ENCODE measurements around the gene PCP4. TPM values are rescaled to one million over a fixed set of nuclear protein-coding genes. Genes with fewer than 3 reads are reported as not detected.

PCP4 gene
- not detected in 2 replicates for total RNA-seq

DNA sequence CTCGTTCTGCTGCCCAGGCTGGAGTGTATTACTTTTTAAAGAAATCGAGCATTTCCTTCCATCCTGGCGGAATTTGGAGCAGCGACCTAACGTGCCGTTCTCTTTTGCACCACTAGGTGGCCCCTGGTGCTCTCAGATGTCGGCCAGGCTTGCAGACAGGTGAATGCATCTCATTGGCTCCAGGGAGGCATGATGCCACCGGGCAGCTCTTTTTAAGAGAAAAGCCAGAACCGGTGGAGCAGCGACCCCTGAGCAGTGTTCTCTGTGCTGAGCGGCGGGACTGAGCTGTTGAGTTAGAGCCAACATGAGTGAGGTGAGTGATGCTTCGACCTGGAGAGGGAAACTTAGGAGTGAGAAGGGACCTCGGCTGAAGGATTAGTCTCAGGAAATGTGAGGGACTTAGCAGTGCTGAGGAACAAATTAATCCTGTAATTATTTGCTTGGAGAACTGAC lies at the start of gene PCP4:
TSS of gene PCP4 (plus strand) at position 241 of the 453 bp plus-strand sequence. CDS start at position 305, 64 bp downstream.
- intact Hi-C loops (cut with micrococcal nuclease), result no loop called here

DNA sequence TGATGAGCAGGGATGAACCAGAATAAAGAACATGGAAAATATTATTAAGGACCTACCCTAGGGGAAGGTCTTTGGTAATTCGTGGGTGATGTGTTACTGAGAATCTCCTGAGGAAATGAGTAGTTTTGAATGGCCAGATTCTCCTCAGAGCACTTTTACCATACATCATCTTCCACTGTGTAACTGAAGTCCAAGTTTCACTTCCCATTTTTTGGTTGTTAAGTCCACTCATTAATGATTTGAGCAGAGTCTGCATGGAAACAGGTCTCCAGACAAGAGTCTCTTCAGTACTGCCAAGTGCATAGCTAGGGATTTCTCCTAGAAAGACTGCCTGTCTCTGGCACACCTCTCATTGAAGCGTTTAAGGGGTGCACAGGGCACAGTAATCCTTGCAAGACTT lies 48.7 kb upstream of the PCP4 start:
- intact Hi-C loops (cut with micrococcal nuclease), result no loop called here

DNA sequence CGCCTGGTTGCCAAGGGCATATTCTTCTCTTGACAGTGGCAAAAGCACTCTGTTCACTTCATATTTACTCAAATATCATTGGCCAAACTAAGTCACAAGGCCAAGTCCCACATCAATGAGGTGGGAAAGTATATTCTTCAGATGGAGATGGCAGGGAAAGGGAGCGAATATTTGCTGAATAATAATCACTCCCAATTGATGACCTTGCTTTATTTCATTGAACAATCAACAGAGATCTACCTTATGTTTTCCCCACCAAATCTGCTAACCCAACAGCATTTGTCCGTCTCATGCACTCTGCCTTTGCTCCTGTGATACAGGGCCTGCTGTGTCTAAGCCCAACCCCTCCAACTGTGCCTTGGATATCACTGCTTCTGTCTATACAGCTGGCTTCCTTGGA lies 45.2 kb upstream of the PCP4 start:
- intact Hi-C loops (cut with micrococcal nuclease), result no loop called here

DNA sequence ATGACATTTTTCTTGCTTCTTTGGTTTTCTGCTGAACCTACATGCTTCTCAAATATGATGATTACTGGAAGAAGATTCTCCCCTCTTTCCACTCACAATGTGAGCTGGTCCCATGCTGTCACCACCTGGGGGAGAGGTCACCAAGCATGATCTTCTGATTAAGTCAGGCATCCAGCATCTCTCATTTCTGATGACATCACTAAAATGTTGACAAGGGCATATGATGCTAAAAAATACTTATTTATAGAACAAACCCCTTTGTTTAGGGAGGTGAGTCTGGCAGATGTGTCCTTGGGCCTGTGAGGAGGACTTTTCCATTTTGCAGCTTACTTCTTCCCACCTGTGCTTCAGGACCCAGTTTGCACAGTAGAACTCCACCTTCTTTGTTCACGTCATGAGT lies 42.0 kb upstream of the PCP4 start:
- intact Hi-C loops (cut with micrococcal nuclease), result no loop called here

DNA sequence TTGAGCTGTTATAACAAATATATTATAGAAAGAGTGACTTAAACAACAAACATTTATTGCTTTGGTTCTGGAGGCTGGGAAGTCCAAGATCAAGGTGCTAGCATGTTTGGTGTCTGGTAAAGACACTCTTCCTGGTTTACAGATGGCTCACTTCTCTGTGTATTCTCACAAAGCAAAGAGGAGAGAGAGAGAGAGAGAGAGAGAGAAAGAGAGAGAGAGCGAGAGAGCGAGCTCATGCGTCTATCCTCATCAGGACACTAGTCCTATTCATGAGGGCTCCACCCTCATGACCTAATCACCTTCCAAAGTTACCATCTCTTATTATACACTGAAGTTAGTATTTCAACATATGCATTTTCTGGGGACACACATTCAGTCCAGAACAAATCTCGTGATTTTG lies 32.7 kb upstream of the PCP4 start:
- intact Hi-C loops (cut with micrococcal nuclease), result no loop called here

DNA sequence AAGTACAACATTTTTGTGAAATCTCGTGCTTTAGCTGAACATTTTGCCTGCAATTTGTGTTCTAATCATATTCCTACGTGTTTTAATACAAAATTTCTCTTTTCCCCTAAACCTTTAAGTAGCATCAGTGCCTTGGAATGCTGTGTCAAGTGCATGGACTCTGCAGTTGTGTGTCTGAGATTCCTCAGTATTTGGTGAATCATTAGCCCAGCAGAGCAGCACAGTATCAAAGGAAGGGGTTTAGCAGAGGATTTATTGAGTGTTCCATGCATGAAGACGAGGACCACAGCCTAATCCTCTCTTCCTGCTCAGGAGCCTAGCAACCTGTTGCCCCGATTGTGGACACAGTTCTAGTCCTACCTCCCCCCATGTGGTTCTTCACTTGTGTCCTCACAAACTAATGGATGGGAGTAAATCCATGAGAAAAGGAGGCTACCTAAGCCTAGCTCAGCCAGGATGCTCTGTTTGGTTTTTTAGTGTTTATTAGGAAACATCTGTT lies 29.3 kb upstream of the PCP4 start:
- intact Hi-C loops (cut with micrococcal nuclease), result no loop called here

DNA sequence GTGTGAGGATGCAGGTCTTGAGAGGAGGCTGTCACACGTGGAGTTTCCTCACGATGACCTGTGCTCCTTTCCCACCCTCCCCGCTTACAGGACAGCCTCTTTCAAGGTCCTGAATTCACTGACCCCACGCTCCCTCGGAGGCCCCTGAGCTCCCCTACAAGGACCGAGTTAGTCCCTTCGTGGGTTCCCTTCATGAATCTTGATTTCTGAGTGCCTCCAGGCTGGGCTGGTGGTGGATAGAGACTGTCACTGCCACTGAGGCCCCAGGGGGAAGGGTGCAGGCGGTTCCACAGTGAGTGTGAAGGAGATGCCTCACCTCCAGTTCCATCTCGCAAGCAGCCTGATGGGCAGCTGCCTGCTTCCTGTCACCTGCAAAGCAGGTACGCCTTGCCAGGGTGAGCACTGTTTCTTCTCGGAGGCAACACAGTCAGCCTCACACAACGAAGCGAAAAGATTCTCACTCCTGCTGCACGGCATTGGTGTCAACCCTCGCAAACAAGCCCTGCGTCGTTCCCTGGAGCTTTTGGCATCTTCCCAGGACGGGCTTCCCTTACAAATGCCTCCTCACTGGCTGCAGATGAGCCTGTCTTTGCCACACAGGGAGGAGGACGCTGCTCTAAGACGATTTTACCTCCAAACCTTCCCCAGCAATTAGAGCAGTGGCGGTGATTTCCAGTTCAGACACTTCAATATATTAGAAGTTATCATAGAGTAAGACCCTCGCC lies 26.7 kb upstream of the PCP4 start:
- intact Hi-C loops (cut with micrococcal nuclease), result no loop called here

DNA sequence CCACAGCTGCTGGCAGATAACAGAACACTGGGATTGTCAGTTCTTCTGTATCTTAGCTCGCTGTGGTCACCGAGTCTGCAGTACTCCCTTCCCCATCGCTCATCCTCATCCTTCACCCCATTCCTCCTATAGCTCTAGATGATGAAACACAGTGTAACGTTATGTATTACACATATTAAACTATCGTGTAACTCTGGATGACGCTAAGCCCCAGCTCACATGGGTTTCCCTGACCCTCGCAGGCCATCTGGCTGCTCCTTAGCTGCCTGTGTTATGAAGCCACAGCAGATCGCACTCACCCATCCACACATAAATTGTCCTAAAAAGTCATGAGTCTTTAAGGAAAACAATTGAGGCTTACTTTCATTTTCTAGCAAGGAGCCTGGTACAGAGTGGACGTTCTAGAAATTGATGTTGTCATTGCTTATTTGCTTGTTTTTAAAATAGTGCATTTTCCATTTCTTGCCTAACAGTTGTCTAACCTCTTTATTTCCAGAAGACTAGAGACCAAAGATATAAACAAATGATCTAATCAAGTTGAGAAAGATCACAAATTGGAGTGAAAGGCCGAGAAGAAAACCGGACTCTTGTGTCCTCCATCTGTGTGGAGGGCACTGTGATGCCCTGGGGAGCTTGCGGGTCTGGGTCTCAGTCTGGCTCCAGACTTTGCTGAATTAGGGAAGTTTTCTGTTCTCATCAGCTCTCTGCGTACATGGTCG lies 24.3 kb upstream of the PCP4 start:
- intact Hi-C loops (cut with micrococcal nuclease), result no loop called here

DNA sequence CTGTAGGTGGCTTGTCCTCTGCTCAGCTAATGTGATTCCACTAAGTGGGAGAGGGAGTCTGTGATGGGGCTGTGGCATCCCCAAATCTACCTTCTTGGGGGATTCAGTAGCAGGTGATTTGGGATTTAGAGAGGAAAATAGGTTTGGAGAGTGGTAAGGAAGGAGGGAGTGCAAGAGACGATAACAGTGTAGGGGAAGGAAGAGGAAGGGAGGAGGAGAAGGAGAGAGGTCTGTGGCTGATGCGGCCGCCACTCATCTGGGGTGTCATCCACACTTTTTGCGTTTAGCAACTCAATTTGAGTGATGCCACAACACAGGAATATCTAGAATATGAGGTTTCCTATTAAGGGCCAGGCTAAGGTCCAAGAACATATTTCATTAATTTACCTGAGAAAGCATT lies 23.8 kb upstream of the PCP4 start:
- intact Hi-C loops (cut with micrococcal nuclease), result no loop called here

DNA sequence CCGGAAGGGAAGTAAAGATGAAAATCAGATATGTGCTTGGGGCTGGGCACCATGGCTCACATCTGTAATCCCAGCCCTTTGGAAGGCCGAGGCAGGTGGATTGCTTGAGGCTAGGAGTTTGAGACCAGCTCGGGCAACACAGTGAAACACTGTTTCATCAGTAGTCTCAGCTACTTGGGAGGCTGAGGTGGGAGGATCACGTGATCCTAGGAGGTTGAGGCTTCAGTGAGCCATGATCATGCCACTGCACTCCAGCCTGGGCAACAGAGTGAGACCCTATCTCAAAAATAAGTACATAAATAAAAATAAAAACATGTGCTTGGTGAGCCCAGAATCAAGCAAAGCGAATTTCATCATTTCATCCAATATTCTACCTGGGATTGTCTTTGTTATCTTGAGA lies 23.3 kb upstream of the PCP4 start:
- intact Hi-C loops (cut with micrococcal nuclease), result no loop called here

DNA sequence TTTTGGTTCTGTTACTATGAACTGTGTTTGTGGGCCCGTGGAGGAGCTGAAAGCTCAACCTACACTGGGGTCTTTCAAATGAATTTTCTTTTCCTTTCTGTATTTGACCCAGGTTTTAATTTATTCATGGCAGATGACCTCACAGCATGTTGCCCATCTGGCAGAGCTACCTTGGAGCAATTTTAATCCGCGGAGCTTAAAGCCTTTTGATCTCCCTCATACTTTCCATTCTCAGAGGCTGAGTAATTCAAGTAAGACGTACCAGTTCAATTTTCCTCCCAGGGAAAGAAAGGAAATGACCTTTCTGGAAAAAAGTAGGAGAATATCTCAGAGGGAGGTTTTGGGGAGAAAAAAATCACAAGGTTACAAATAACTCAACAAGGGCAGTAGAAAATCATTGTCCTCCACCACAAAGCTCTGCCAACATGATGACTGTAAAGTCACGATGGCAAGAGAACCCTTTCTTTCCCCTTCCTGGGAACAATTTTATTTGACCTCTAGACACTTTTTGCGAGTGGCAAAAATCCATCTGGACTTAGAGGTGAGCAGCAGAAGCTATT lies 21.6 kb upstream of the PCP4 start:
- intact Hi-C loops (cut with micrococcal nuclease), result no loop called here

DNA sequence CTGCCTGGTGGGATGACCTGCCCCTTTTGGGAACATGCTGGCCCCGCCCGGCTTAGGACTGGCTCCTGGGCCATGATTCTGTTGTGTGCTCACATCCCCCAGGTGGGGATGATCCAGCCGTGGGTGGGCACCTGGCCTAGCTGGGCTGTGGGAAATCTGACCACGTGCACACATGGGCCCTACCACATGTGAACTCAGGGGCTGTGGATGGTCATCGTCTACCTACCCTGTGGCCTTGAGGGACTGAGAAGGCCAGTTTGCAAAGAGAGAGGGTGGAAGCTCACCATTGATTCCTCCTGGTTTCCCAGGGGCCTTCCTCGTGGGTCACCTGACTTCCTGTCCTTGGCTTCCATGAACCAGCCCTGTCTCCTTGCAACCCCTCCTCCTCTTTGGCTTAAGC lies 19.4 kb upstream of the PCP4 start:
- intact Hi-C loops (cut with micrococcal nuclease), result no loop called here

DNA sequence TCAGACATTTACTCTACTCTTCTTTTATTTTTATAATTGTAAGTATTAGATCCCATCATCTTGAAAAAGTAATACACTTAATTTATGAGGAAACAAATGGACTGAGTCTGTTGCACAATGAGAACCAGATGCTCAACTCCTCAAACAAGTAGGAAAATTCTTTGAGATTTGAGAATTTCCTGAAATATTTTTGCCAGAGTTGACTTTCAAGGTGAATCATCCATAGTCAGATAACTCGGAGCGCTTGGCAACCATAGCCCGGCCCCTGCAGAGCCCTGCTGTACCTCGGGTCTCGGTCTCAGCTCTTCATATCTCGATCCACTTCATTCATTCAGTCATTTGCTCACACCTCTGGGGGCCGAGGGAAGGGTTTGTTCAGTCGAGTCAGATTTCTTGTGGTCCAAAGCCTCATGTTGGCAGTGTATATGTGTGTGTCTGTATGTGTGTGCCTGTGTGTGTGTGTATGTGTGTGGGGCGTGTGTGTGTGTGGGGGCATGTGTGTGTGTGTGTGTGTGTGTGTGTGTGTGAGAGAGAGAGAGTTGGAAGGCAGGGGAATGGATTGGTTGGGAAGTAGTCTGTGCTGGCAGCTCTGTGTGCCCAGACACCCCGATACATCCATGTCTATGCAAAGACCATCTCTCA lies 18.1 kb upstream of the PCP4 start:
- intact Hi-C loops (cut with micrococcal nuclease), result no loop called here

DNA sequence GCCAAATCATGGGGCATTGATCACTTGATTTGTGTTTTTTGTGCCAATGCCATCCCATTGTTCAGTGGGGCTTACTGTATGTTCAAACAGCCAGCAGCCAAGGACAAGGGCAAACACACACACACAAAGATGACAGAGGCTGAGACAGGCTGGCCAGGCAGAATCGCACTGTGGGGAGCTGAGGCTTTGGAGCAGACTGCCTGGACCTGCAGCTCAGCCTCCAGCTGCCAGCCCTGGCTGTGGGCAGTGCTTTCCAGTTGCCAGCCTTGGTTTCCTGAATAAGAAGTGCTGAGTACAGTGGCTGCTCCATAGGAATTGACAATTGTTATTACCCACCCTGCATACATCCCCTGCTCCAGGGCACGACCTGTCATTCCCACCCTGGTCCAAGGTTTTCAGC lies 16.9 kb upstream of the PCP4 start:
- intact Hi-C loops (cut with micrococcal nuclease), result no loop called here

DNA sequence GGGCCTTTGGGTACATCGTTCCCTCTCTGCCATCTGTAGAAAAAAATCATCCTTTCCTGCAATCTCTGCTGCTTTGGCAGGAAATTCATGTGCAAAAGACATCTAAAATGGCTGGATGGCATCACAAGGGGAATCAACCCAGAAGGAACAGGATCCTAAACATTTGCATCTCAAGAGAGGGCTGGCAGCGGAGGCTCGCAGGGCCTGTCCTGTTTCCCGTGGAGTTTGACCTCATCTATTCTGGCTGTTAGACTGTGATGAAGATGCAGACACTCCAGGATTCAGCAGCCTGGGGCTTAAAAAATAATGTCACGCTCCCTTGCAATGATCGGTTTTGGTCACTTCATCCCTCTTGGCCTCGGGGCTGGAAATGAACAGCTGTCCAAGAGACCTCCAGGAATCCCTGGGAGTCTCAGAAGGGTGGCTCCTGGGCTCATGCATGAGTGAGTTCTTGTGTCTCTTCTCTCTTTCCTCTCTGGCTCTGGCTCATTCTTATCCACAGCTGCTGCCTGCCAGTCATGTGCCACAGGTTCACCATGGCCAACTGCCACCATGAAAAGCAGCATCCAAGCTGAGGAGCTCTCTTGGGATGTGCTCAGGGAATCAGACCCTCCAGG lies 16.1 kb upstream of the PCP4 start:
- intact Hi-C loops (cut with micrococcal nuclease), result no loop called here

DNA sequence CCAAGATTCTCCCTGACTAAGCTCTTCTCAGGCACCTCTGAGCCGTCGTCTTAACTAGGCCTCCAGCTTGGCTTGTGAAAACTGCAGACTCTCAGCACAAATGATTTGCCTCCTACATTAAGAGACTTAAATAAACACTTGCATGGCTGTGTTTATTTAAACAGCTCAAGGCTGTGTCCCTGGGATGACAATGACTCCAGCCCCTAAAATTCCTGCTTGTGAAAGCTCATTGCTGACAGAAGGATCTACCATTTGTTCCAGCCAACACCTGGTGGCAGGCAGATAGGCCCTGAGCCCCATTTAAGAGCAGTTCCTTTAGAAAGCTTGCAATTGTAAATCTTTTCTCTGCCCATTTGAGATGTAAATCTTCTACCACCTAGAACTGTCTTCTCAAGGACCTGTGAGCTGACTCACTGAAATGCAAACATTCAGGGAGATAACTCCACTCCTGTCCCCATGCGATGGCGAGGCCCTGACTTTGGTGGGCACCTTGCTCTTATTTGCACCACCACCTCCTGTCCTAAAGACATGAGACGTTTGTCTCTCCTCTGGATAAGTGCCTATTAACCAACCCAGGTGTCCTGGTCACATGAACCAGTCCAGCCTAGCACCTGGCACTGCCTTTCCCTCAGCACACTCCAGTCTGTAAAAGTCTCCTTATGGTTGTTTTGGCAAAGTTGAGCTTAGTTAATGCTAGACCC lies 15.1 kb upstream of the PCP4 start:
- intact Hi-C loops (cut with micrococcal nuclease), result no loop called here

DNA sequence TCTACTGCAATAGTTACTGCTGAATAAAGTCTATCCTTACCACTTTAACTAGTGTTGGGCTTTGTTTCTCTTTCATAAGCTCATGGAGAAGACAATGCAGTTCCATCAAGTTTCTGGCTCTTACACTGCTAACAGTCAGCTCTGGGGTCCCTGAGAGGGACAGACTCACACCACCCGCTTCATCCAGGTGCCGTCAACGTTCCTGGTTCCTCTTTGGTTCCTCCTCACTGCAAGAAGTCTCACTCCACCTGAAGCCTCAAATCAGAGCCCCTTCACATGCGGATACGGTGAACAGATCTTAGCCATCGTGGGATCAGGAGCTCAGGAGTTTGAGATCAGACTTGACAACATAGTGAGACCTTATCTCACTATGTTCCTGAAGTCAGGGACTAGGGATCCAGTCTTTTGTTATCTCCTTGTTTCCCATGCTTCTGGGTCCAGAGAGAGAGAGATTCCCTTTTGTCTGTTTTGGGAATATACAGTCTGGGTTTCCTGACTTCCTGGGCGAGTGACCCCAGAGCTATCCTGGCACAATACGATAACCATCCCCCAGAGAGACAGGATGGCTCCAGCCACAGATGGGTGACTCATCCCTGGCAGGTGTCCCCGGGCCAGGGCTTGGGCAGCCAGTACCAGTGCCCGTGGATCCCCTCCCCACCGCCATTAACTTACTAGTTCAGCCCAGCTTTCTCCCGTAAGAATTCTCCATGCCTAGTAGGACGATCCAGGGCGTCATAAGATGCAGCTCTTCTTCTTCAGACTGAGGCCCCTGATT lies 14.3 kb upstream of the PCP4 start:
- intact Hi-C loops (cut with micrococcal nuclease), result no loop called here

DNA sequence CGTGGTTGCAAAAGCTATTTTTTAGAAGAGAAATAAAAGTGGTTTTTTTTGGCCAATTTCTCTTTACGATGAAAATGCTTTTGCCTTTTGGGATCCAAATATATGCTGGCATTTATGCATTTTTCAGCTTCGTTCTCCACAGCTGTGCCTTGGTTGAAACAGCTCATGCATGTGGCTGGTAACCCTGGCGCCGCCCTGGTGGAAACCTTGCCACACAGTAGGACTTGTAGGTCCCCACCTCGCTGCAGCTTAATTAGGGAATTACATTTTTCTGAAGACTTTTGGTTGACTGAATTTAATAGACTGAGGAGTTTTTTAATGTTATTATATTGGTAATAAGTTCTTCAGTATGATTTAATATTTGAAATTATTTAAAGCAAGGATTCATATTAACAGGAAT lies 12.7 kb upstream of the PCP4 start:
- intact Hi-C loops (cut with micrococcal nuclease), result no loop called here

DNA sequence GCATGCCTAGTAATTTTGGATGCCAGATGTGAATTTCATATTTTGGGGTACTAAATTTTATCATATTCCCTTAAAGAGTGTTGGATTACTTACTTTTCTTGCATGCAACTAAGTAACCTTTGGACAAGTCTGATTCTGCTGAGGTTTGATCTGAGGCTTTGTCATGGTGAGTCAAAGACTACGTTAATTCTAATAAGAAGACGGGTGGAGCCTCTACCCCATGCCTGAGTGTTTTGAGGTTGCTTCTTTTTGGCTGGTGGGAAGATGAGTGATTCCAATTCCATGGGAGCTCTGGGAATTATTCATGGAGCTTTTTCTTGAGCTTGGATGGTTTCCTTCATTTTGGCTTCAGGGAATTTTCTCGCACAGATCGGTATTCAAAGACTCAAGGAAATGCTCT lies 11.6 kb upstream of the PCP4 start:
- intact Hi-C loops (cut with micrococcal nuclease), result no loop called here

DNA sequence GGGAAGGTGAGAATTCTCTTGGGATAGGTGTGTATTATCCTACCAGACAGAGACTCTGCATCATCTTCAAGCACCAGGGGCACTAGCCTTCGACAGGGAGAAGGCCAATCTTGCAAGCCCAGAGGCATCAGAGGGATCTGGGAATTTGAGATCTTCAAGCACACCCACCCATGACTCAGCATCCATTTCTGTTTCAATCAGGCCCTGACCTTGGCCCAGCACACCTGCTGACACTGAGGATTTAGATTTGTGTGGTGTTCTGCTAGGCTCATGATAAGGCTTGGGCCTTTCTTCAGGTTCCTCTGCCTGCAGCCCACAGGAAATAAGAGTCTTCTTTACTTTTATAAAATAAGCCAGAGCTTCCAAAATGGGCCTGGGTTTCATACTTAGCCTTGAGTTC lies 6.6 kb upstream of the PCP4 start:
- intact Hi-C loops (cut with micrococcal nuclease), result no loop called here

Data from T-helper 2 cell treated with Interferon-gamma antibody and Interleukin-4, amounts not matched to agents 100 ng/mL and 5 ng/mL, for 36 hours (primary cell).